Measurements from ENCODE around the gene TMSB10. TPM values are rescaled to one million over a fixed set of nuclear protein-coding genes. Genes with fewer than 3 reads are reported as not detected.
A peak's percentile ranks its signal among the peaks of the same experiment; 100 is the strongest.
"Not testable (repeated sequence)": the region's sequence is repeated elsewhere in the genome, so short reads cannot be mapped to it uniquely, and the experiment has no call there.

Gene TMSB10
- total and polyA plus RNA-seq, 2 of the 13 experiments (the other 11 are each of a cell fraction or from before 2014, with no cell fraction given), result 665 to 708 TPM

DNA sequence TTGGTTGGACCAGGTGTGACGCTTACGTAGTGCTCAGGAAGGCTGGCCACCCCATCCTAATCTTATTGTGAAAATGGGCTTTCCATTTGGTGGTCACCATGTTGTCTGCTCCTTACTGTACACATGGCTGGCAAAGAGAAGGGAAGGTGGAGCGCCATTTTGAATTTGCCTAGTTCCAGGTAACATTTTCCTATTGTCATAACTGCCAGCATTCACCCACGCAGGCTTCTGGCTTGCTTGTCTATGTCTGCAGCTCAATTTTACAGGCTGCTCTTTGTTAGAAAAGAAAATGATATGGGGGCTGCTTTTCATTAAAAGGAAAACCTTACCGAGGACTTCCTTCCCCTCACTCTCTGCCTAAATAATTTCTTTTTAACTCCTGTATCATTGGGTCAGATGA lies 12.4 kb downstream of the TMSB10 start:
- 68% methylated on average over 5 of the region's 5 CpGs for WGBS (ENCODE audit: low lambda C conversion rate)
- H4K20me1 ChIP-seq (ENCODE audit: insufficient read depth, low read length); H3K79me2 ChIP-seq (ENCODE audit: insufficient read depth, low read length); H3K27ac ChIP-seq (ENCODE audit: extremely low read length, insufficient read depth, low read length); H3K27me3 ChIP-seq (ENCODE audit: control insufficient read depth in 1 of 2, insufficient read depth in 2 of 2, low read length in 2 of 2); CTCF ChIA-PET (ENCODE audit: low intra/inter-chr PET ratio, low total read pairs); DNase-seq (ENCODE audit: low spot score); H3K9me3 ChIP-seq (ENCODE audit: low read length); H3K4me3 ChIP-seq (replicated peaks in 1 of 3; ENCODE audit: insufficient read depth in 1 of 3, low read depth in 2 of 3, low read length in 3 of 3); H3K4me2 ChIP-seq (ENCODE audit: low read depth, low read length); H3K9ac ChIP-seq (ENCODE audit: insufficient read depth, low read depth, low read length); in situ Hi-C loops (cut with HindIII; ENCODE audit: extremely low pct_ligation_motif_present, low pct_unique_long_range_greater_than_20kb); ATAC-seq; FAIRE-seq; BruUV-seq (replicated peaks); H3K36me3 ChIP-seq (replicated peaks in 1 of 2; ENCODE audit: control insufficient read depth in 1 of 2, insufficient read depth in 2 of 2, low read length in 2 of 2): not testable (repeated sequence)
- intact Hi-C loops (cut with micrococcal nuclease; ENCODE audit: unreplicated experiment), result loop anchor here (1.0 kb wide), 1 partner anchor 10 kb away; no protein-coding TSS in a partner anchor
- H2AFZ ChIP-seq (ENCODE audit: low read length), result peak overlapping the region; percentile 10
- POLR2A ChIA-PET, result interaction anchor here (1.2 to 4.9 kb wide), 3 partner anchors 8 to 29 kb away, joined by 3 to 141 read pairs (median 5); partner anchors contain the start of gene TMSB10
- peaks cover 21% of the 10 kb centered on the region for H3K4me1 ChIP-seq (ENCODE audit: insufficient read depth, low read length)
- TF ChIP-seq ZNF644 (CRISPR knock-in tag; IDR thresholded peaks at IDR 0.05; ENCODE audit: low read depth), result 0 out of 2 replicates have a peak, but pooled peaks have one; percentile 59

GRCh38 chr2:84918430-84918829 lies 13.0 kb downstream of the TMSB10 start:
- CTCF ChIA-PET (ENCODE audit: low intra/inter-chr PET ratio, low total read pairs), result no interaction called here
- POLR2A ChIA-PET, result interaction anchor here (1.3 to 4.9 kb wide), 2 partner anchors 13 to 28 kb away, joined by 3 to 141 read pairs; partner anchors contain the start of gene TMSB10
- Histone ChIP-seq H3K9ac (ENCODE audit: insufficient read depth, low read depth, low read length) (no peak overlapping the region), H3K27me3 (ENCODE audit: control insufficient read depth in 1 of 2, insufficient read depth in 2 of 2, low read length in 2 of 2) (no peaks in the 10 kb centered on the region), H3K4me1 (ENCODE audit: insufficient read depth, low read length) (peaks cover 21% of the 10 kb centered on the region), H3K4me2 (ENCODE audit: low read depth, low read length) (no peak overlapping the region), H3K36me3 (replicated peaks in 1 of 2; ENCODE audit: control insufficient read depth in 1 of 2, insufficient read depth in 2 of 2, low read length in 2 of 2) (no peaks in the 10 kb centered on the region), H2AFZ (ENCODE audit: low read length) (no peak overlapping the region), H3K79me2 (ENCODE audit: insufficient read depth, low read length) (no peaks in the 10 kb centered on the region), H3K4me3 (replicated peaks in 1 of 3; ENCODE audit: insufficient read depth in 1 of 3, low read depth in 2 of 3, low read length in 3 of 3) (no peak overlapping the region), H3K9me3 (ENCODE audit: low read length) (no peaks in the 10 kb centered on the region), H4K20me1 (ENCODE audit: insufficient read depth, low read length) (no peaks in the 10 kb centered on the region), H3K27ac (ENCODE audit: extremely low read length, insufficient read depth, low read length) (no peak overlapping the region)
- no peak for DNase-seq (ENCODE audit: low spot score)
- FAIRE-seq, result no peak
- BruUV-seq (replicated peaks), result no TSS peak
- intact Hi-C loops (cut with micrococcal nuclease; ENCODE audit: unreplicated experiment) (loop anchor here (1.0 kb wide), 1 partner anchor 10 kb away; no protein-coding TSS in a partner anchor), in situ Hi-C loops (cut with HindIII; ENCODE audit: extremely low pct_ligation_motif_present, low pct_unique_long_range_greater_than_20kb) (no loop called here)
- ATAC-seq, result no peak
- 54% methylated on average over 2 of the region's 2 CpGs for WGBS (ENCODE audit: low lambda C conversion rate)
- TF ChIP-seq IRF1 (CRISPR knock-in tag; IDR thresholded peaks at IDR 0.05; ENCODE audit: low read depth), result no peak
- TF ChIP-seq ZNF343 (CRISPR knock-in tag; IDR thresholded peaks at IDR 0.05), result no peak
- no peak for TF ChIP-seq ARNTL (CRISPR knock-in tag; IDR thresholded peaks at IDR 0.05)
- no peak for TF ChIP-seq POGZ (CRISPR knock-in tag; IDR thresholded peaks at IDR 0.05)
- no peak for TF ChIP-seq ZSCAN25 (CRISPR knock-in tag; IDR thresholded peaks at IDR 0.05)
- no peak for TF ChIP-seq HCFC1 (IDR thresholded peaks at IDR 0.05; ENCODE audit: low read depth, low read length)
- no peak for TF ChIP-seq MEIS2 (CRISPR knock-in tag; IDR thresholded peaks at IDR 0.05)
- TF ChIP-seq HNRNPL (IDR thresholded peaks at IDR 0.05; ENCODE audit: low read depth, low read length), result no peak
- no peak for TF ChIP-seq ETS1 (CRISPR knock-in tag; IDR thresholded peaks at IDR 0.05)
- TF ChIP-seq TRIM22 (IDR thresholded peaks at IDR 0.05), result no peak
- TF ChIP-seq FOXO1 (CRISPR knock-in tag; IDR thresholded peaks at IDR 0.05), result no peak
- TF ChIP-seq LCORL (IDR thresholded peaks at IDR 0.05), result no peak
- TF ChIP-seq LCORL (CRISPR knock-in tag; IDR thresholded peaks at IDR 0.05), result no peak

Data from HepG2 (cell line).